HepG2 (cell line): ENCODE data around the gene ZMYND10. TPM values are rescaled to one million over a fixed set of nuclear protein-coding genes. Genes with fewer than 3 reads are reported as not detected.
A peak's percentile ranks its signal among the peaks of the same experiment; 100 is the strongest.

Experiments
- CTCF ChIP-seq: sonication (generic); formaldehyde crosslinking; IDR thresholded peaks from 2 replicates; pipeline ENCODE4 v1.5.0; 2020; ENCODE audit warnings: mild to moderate bottlenecking, missing genetic modification reagents, moderate library complexity
- FUBP1 ChIP-seq: sonication (generic); formaldehyde crosslinking; IDR thresholded peaks from 2 replicates; pipeline ENCODE4 v1.5.1; 2020; ENCODE audit warnings: missing genetic modification reagents, mild to moderate bottlenecking, borderline replicate concordance
- SAFB2 ChIP-seq: sonication (generic); formaldehyde crosslinking; IDR thresholded peaks from 2 replicates; pipeline ENCODE4 v1.5.1; 2020; ENCODE audit warnings: missing genetic modification reagents, low read depth, mild to moderate bottlenecking, borderline replicate concordance
- SKI ChIP-seq: fragments of 450-650 bp; IDR thresholded peaks from one replicate; pipeline ENCODE4 v1.6.1; 2018; ENCODE audit warnings: mild to moderate bottlenecking; ENCODE audit not compliant: partially characterized antibody
- SMAD9 ChIP-seq: sonication (generic); formaldehyde crosslinking; IDR thresholded peaks from 2 replicates; pipeline ENCODE4 v1.5.1; 2020; ENCODE audit warnings: mild to moderate bottlenecking, missing genetic modification reagents
- SRSF4 ChIP-seq: fragments of 200-400 bp; formaldehyde crosslinking; IDR thresholded peaks from one replicate; pipeline ENCODE4 v1.6.1; 2018; ENCODE audit warnings: mild to moderate bottlenecking, low read depth, low read length, moderate library complexity; ENCODE audit not compliant: poor library complexity, severe bottlenecking
- SRY ChIP-seq: sonication (generic); formaldehyde crosslinking; IDR thresholded peaks from 2 replicates; pipeline ENCODE4 v1.8.0; 2022; ENCODE audit warnings: mild to moderate bottlenecking, missing genetic modification reagents
- TRIM24 ChIP-seq: sonication (generic); formaldehyde crosslinking; IDR thresholded peaks from 2 replicates; pipeline ENCODE4 v1.8.0; 2022; ENCODE audit warnings: mild to moderate bottlenecking, missing genetic modification reagents
- YEATS4 ChIP-seq: sonication (generic); formaldehyde crosslinking; IDR thresholded peaks from 2 replicates; pipeline ENCODE4 v1.4.0; 2020; ENCODE audit warnings: missing genetic modification reagents, borderline replicate concordance
- ZFY ChIP-seq: sonication (generic); formaldehyde crosslinking; IDR thresholded peaks from 2 replicates; pipeline ENCODE4 v1.4.0; 2020; ENCODE audit warnings: missing genetic modification reagents
- ZHX2 ChIP-seq, 2 experiments: sonication (generic) in 1 of 2; formaldehyde crosslinking in 1 of 2; IDR thresholded peaks; 2 replicates each; pipeline versions ENCODE4 v1.6.1 to v1.9.0; 2014 to 2022; ENCODE audit warnings: antibody characterized with exemption in 1 of 2, borderline replicate concordance in 1 of 2, inconsistent platforms in 1 of 2, low read depth in 1 of 2, missing genetic modification reagents in 1 of 2
- ZNF280B ChIP-seq: sonication (generic); formaldehyde crosslinking; IDR thresholded peaks from 2 replicates; pipeline ENCODE4 v1.5.0; 2020; ENCODE audit warnings: missing genetic modification reagents, mild to moderate bottlenecking, borderline replicate concordance
- ZNF556 ChIP-seq: sonication (generic); formaldehyde crosslinking; IDR thresholded peaks from 2 replicates; pipeline ENCODE4 v1.4.0; 2020; ENCODE audit warnings: mild to moderate bottlenecking, missing genetic modification reagents, borderline replicate concordance
- ZNF747 ChIP-seq: sonication (generic); formaldehyde crosslinking; IDR thresholded peaks from 2 replicates; pipeline ENCODE4 v1.8.1; 2023; ENCODE audit warnings: missing genetic modification reagents, mild to moderate bottlenecking, borderline replicate concordance
- ZSCAN30 ChIP-seq: sonication (generic); formaldehyde crosslinking; IDR thresholded peaks from 2 replicates; pipeline ENCODE4 v1.5.0; 2020; ENCODE audit warnings: mild to moderate bottlenecking, missing genetic modification reagents
- polyA plus RNA-seq, 8 experiments: library from polyadenylated mRNA; depleted of rRNA in 3 of 8; stranded (reverse) in 7 of 8; unstranded in 1 of 8; fragments of >200 nt; fragmentation: Illumina TruSeq in 4 of 8; extraction: Trizol in 4 of 8; gene quantifications; 2 replicates each; pipeline versions ENCODE4 v1.2.1 to v1.2.3, GENCODE V29; 2011 to 2016; ENCODE audit warnings: low read depth in 4 of 8, missing spikeins in 1 of 8, mixed read lengths in 1 of 8; ENCODE audit not compliant: insufficient read depth in 1 of 8
- total RNA-seq, 5 experiments: library from RNA; depleted of rRNA; stranded (reverse); fragments of >200 nt; fragmentation: Illumina TruSeq; extraction: Trizol; gene quantifications; 2 replicates each; pipeline ENCODE4 v1.2.3, GENCODE V29; 2016; ENCODE audit warnings: low read depth in 1 of 5

The ZMYND10 gene
- total and polyA plus RNA-seq, 2 of the 13 experiments (the other 11 are each of a cell fraction or from before 2014, with no cell fraction given) = 0.60 to 0.74 TPM

GRCh38 chr3:50292159-50293078 lies 53.1 kb downstream of the ZMYND10 start, which contains the start of gene IFRD2 (continued):
- TF ChIP-seq CTCF (CRISPR knock-in tag) = peak; percentile 53
- peak; percentile 78; the same call in 1 of the 2 replicates for TF ChIP-seq ZFY (CRISPR knock-in tag)
- no peak for TF ChIP-seq FUBP1 (CRISPR knock-in tag)
- peak; percentile 61; the same call in 1 of the 2 replicates for TF ChIP-seq SAFB2 (CRISPR knock-in tag)
- peak; percentile 79 for TF ChIP-seq SKI
- no peak; the same call in 1 of the 2 replicates for TF ChIP-seq ZNF280B
- peak; percentile 53; the same call in 1 of the 2 replicates for TF ChIP-seq YEATS4 (CRISPR knock-in tag)
- TF ChIP-seq SRSF4 = no peak
- peak; percentile 93 for TF ChIP-seq ZHX2 (IDR thresholded peaks at IDR 0.05; ENCODE audit: low read depth)
- no peak for TF ChIP-seq ZHX2 (CRISPR knock-in tag; IDR thresholded peaks at IDR 0.05; ENCODE audit: borderline replicate concordance)
- TF ChIP-seq TRIM24 (CRISPR knock-in tag) = no peak
- TF ChIP-seq ZSCAN30 = no peak
- peak; percentile 28; the same call in 1 of the 2 replicates for TF ChIP-seq ZNF747 (CRISPR knock-in tag)
- 0 out of 2 replicates have a peak, but pooled peaks have one; percentile 49 for TF ChIP-seq ZNF556 (CRISPR knock-in tag)
- TF ChIP-seq SRY (CRISPR knock-in tag) = peak; percentile 48; the same call in 1 of the 2 replicates
- TF ChIP-seq SMAD9 (CRISPR knock-in tag) = no peak
